HepG2 (cell line): Measurements from ENCODE around the gene DRD1.

Experiments used
- AGO2 ChIP-seq: fragments of 200-400 bp; formaldehyde crosslinking; optimal IDR thresholded peaks from 2 replicates; pipeline ENCODE3; 2017; ENCODE audit warnings: mild to moderate bottlenecking, low read depth, low read length, moderate library complexity
- CEBPG ChIP-seq: IDR thresholded peaks from 2 replicates; pipeline ENCODE4 v1.6.1; 2016
- GATAD1 ChIP-seq: IDR thresholded peaks from 2 replicates; pipeline ENCODE4 v1.6.1; 2016; ENCODE audit warnings: missing genetic modification reagents, missing compliant biosample characterization
- POLR2AphosphoS5 ChIP-seq: IDR thresholded peaks from 2 replicates; pipeline ENCODE4 v1.6.1; 2012; ENCODE audit warnings: low read depth, low read length
- SP1 ChIP-seq, 2 experiments: fragments of 450-650 bp in 1 of 2; sonication (generic) in 1 of 2; formaldehyde crosslinking in 1 of 2; IDR thresholded peaks; 2 replicates each; pipeline versions ENCODE4 v1.4.0 to v1.6.1; 2016 to 2020; ENCODE audit warnings: missing genetic modification reagents in 1 of 2
- ZNF274 ChIP-seq: sonication (generic); formaldehyde crosslinking; IDR thresholded peaks from 2 replicates; pipeline ENCODE4 v1.5.1; 2020; ENCODE audit warnings: mild to moderate bottlenecking, missing genetic modification reagents
- TF ChIP-seq, protein P1 (sequence below): sonication (generic); formaldehyde crosslinking; IDR thresholded peaks from 2 replicates; pipeline ENCODE4 v1.8.0; 2022; ENCODE audit warnings: missing genetic modification reagents, mild to moderate bottlenecking, borderline replicate concordance
- TF ChIP-seq, protein P2 (sequence below): sonication (generic); formaldehyde crosslinking; IDR thresholded peaks from 2 replicates; pipeline ENCODE4 v1.5.0; 2020; ENCODE audit warnings: mild to moderate bottlenecking, missing genetic modification reagents, moderate library complexity

DNA sequence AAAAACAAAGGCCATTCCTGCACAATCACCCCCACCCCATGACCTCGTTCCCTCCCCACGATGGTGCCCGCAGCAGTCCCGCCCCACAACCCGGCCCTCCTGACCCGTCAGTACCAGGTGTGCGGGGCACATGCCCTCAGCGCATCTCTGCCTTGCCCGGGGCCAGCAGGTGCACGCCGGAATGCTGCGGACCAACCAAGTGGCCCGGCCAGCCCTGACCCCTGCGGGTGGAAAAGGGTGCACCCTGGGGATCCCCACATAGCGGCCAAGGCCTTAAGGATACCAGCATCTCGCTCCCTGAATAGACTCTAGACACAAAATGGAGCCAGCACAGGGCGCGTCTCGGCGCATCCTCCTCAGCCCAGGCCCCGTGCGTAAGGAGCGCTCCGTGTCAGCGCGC, 40.3 kb upstream of the DRD1 start:
- TF ChIP-seq, protein P1, sequence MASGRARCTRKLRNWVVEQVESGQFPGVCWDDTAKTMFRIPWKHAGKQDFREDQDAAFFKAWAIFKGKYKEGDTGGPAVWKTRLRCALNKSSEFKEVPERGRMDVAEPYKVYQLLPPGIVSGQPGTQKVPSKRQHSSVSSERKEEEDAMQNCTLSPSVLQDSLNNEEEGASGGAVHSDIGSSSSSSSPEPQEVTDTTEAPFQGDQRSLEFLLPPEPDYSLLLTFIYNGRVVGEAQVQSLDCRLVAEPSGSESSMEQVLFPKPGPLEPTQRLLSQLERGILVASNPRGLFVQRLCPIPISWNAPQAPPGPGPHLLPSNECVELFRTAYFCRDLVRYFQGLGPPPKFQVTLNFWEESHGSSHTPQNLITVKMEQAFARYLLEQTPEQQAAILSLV (CRISPR knock-in tag): no peak
- TF ChIP-seq SP1 (IDR thresholded peaks at IDR 0.05) (no peak), SP1 (CRISPR knock-in tag; IDR thresholded peaks at IDR 0.05) (no peak), AGO2 (peak; percentile 48), POLR2AphosphoS5 (no peak), GATAD1 (CRISPR knock-in tag) (no peak), ZNF274 (CRISPR knock-in tag) (no peak), CEBPG (CRISPR knock-in tag) (no peak)
- TF ChIP-seq, protein P2, sequence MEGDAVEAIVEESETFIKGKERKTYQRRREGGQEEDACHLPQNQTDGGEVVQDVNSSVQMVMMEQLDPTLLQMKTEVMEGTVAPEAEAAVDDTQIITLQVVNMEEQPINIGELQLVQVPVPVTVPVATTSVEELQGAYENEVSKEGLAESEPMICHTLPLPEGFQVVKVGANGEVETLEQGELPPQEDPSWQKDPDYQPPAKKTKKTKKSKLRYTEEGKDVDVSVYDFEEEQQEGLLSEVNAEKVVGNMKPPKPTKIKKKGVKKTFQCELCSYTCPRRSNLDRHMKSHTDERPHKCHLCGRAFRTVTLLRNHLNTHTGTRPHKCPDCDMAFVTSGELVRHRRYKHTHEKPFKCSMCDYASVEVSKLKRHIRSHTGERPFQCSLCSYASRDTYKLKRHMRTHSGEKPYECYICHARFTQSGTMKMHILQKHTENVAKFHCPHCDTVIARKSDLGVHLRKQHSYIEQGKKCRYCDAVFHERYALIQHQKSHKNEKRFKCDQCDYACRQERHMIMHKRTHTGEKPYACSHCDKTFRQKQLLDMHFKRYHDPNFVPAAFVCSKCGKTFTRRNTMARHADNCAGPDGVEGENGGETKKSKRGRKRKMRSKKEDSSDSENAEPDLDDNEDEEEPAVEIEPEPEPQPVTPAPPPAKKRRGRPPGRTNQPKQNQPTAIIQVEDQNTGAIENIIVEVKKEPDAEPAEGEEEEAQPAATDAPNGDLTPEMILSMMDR (CRISPR knock-in tag): no peak
